Erythroblast (primary cell): Measurements from ENCODE around the gene LONP1.

Experiments
- GATA1 ChIP-seq: IDR thresholded peaks from 2 replicates; pipeline ENCODE4 v1.6.1; 2011; ENCODE audit warnings: low read depth, mild to moderate bottlenecking, control low read depth, low read length, moderate library complexity
- POLR2A ChIP-seq: IDR thresholded peaks from 2 replicates; pipeline ENCODE4 v1.6.1; 2011; ENCODE audit warnings: mild to moderate bottlenecking, low read length

GRCh38 chr19:5707576-5708575, 12.1 kb downstream of the LONP1 start:
- TF ChIP-seq POLR2A = no peak
- no peak for TF ChIP-seq GATA1
